ENCODE data around the gene GPAM.
"Not testable (repeated sequence)": the region's sequence is repeated elsewhere in the genome, so short reads cannot be mapped to it uniquely, and the experiment has no call there.

Gene GPAM

GRCh38 chr10:112183329-112184051, at the start of gene GPAM:
GPAM (minus strand) TSS chr10:112183765; CDS start chr10:112181784, 1,981 bp downstream.
- TF ChIP-seq ZNF274 (IDR thresholded peaks at IDR 0.05; ENCODE audit: low read depth, low read length): no peak
- peak within 1 kb of the TSS; percentile 95 for H3K4me3 ChIP-seq (ENCODE audit: low read length)

DNA sequence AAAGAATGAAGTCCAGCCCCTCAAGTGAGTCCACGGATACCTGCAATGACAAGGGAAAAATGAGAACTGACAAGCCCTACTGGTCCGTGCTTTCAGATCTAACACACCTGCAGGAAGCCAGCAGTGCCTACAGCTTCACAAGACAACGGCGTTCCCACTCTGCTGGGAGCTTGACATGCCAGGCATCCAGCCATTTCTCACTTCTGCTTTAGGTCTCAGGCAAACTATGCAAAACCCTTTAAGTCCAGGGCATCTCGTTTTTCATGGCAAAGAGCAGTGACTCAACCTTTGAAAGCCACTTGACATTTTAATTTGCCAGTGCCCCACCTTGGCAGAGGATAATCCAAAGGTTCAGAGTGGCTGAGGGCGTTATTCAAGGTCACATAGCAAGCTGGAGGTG, 49.1 kb upstream of the GPAM start:
- no peak for TF ChIP-seq ZNF274 (IDR thresholded peaks at IDR 0.05; ENCODE audit: low read depth, low read length)
- H3K4me3 ChIP-seq (ENCODE audit: low read length): no peak overlapping the region

GRCh38 chr10:112231602-112232400, 48.2 kb upstream of the GPAM start:
- no peak overlapping the region for H3K4me3 ChIP-seq (ENCODE audit: low read length)
- TF ChIP-seq ZNF274 (IDR thresholded peaks at IDR 0.05; ENCODE audit: low read depth, low read length): no peak

DNA sequence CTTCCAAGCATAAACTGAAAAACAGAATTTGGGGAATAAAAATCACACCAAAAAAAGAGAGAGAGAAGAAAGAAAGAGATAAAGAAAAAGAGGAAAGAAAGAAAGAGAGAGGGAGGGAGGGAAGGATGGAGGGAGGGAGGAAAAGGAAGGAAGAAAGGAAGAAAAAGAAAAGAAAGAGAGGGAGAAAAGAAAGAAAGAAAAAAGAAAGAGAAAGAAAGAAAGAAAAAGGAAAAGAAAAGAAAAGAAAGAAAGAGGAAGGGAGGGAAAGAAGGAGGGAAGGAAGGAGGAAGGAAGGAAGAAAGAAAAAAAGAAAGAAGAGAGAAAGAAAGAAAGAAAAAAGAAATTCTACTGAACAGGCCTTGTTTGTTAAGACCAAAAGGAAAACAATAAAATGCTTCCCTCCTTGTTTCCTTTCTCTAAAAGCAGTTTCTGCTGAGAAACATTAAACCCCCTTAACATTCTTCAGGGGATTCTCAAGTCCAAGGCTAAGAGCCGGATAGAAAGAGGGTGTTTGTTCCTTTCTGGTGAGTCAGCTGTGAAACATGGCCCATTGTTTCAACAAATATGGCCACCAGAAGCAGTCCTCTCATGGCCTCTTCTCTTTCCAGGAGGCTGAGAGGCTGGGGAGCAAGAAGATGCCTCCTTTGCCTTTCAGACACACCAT, 46.9 kb upstream of the GPAM start:
- no peak overlapping the region for H3K4me3 ChIP-seq (ENCODE audit: low read length)
- TF ChIP-seq ZNF274 (IDR thresholded peaks at IDR 0.05; ENCODE audit: low read depth, low read length): no peak

GRCh38 chr10:112229901-112230300, 46.3 kb upstream of the GPAM start:
- no peak for TF ChIP-seq ZNF274 (IDR thresholded peaks at IDR 0.05; ENCODE audit: low read depth, low read length)

GRCh38 chr10:112229096-112229495, 45.5 kb upstream of the GPAM start:
- no peak overlapping the region for H3K4me3 ChIP-seq (ENCODE audit: low read length)

More at GRCh38 chr10:112229901-112230300, 46.3 kb upstream of the GPAM start:
- no peak overlapping the region for H3K4me3 ChIP-seq (ENCODE audit: low read length)

DNA sequence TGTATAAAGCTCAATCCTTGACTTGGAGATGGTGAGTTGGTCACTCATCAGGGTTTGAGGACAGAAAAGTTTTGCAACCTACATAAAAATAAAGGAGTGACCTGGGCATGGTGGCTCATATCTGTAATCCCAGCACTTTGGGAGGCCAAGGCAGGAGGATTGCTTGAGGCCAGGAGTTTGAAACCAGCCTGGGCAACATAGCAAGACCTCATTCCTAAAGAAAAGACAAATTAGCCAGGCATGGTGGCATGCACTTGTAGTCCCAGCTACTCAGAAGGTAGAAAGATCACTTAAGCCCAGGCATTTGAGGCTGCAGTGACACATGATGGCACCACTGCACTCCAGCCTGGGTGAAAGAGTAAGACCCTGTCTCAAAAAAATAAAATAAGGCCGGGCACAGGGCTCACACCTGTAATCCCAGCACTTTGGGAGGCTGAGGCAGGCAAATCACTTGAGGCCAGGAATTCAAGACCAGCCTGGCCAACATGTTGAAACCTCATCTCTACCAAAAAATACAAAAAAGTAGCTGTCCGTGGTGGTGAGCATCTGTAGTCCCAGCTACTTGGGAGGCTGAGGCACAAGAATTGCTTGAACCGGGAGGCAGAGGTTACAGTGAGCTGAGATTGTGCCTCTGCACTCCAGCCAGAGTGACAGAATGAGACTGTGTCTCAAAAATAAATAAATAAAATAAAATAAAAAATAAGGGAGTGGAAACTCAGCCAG, 45.0 kb upstream of the GPAM start:
- not testable (repeated sequence) for H3K4me3 ChIP-seq (ENCODE audit: low read length)

More at GRCh38 chr10:112229096-112229495, 45.5 kb upstream of the GPAM start:
- no peak for TF ChIP-seq ZNF274 (IDR thresholded peaks at IDR 0.05; ENCODE audit: low read depth, low read length)

- H3K4me3 ChIP-seq (ENCODE audit: low read length): no peak overlapping the region
- TF ChIP-seq ZNF274 (IDR thresholded peaks at IDR 0.05; ENCODE audit: low read depth, low read length): no peak
Observed at GRCh38 chr10:112227331-112227987, 43.9 kb upstream of the GPAM start.

DNA sequence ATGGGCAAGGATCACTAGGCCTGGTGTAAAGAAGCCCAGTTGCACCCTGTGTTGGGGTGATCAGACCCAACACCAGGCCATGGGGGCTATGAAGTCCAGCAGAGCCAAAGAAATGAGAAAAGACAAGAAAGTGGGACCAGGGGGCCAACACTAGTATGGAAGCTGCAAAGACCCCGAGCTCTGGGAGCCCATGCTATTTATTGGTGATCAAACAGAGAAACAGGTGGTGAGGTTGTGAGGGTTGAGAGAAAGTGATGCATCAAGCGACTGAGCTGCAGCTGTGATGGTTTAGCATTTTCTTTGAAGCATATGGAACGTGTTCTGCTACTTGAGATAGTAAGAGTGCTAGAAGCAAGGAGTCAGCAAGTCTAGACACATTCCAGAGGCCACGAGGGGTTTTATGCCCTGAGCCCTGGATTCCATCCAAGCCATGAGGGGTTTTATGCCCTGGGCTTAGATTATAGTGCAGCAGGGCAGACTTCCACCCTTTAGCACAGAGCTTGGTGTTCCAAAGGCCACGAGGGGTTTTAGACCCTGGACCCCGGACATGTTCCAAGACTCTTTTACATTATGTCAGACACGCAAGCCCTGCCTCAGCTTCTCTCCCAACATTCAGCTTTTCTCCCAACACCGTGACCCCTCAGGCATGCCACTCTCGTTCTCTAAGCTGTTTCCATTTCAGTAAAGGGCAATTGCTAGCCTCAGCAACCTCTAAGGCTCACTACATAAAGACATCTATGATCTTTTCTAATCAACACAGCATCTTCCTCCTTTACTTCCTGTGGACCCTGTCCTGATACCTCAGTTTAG, 43.1 kb upstream of the GPAM start:
- H3K4me3 ChIP-seq (ENCODE audit: low read length): no peak overlapping the region
- no peak for TF ChIP-seq ZNF274 (IDR thresholded peaks at IDR 0.05; ENCODE audit: low read depth, low read length)

DNA sequence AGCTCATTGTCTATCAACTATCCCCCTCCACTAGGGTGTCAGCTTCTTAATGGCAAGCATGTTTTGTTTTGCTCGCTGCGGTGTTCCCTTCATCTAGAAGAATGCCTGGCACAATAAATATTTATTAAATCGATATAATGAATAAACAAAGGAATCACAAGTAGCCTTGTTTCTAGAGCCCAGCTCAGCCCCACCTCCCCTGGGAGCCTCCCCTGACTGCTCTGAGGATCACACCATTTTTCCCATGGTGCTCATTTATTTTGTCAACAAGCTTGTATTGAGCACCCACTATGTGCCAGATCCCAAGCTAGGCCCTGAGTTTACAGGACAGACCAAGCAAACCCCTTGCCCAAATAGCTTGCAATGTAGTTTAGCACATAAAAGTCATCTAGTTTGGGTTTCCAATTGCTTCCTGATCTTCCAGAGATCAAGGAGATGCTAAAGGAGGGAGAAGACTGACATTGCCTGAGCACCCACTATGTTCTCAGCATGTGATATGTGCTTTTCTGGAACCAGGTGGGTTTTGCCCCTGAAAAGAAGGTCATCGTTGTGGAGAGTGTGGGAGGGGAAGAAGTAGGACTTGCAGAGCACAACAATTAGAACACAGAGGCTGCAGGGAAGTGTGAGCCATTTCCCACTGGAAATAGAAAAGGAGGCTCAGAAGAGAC, 42.3 kb upstream of the GPAM start:
- H3K4me3 ChIP-seq (ENCODE audit: low read length): no peak overlapping the region
- TF ChIP-seq ZNF274 (IDR thresholded peaks at IDR 0.05; ENCODE audit: low read depth, low read length): no peak

DNA sequence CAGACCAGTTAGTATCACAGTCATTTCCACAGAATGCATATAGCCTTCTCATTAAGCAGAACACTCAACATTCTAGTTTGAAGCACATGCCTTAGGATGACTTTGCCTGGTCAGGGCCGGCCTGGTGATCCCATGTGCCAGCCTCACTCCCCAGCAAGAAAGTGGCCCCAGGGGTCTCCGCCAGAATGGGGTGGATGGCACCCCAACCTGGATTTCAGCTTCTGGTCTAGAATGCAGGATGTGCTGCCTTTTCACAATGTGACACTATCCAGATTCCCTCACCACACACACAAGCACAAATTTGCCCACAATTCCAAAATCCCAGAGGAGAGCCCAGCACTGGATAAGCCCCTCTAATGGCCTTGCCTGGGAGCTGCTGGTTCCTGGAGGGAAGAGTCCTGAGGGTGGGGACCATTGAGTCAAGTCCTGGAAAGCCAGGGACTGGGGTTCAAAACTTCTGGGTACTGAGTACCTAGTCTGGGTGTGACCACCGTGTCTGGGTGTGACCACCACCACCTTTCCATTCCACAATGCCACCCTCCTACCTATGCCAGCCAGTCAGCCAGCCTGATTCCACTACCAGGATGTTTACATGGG, 41.5 kb upstream of the GPAM start:
- no peak for TF ChIP-seq ZNF274 (IDR thresholded peaks at IDR 0.05; ENCODE audit: low read depth, low read length)
- no peak overlapping the region for H3K4me3 ChIP-seq (ENCODE audit: low read length)

GRCh38 chr10:112223725-112224124, 40.2 kb upstream of the GPAM start:
- no peak for TF ChIP-seq ZNF274 (IDR thresholded peaks at IDR 0.05; ENCODE audit: low read depth, low read length)
- H3K4me3 ChIP-seq (ENCODE audit: low read length): no peak overlapping the region

All from GM08714 (cell line).